ENCODE measurements around the gene MAP2K1. TPM values are rescaled to one million over a fixed set of nuclear protein-coding genes. Genes with fewer than 3 reads are reported as not detected.
"Not testable (repeated sequence)": the region's sequence is repeated elsewhere in the genome, so short reads cannot be mapped to it uniquely, and the experiment has no call there.

The MAP2K1 gene
- total RNA-seq, 1 donor from 2014 or later = 27.3 TPM

GRCh38 chr15:66461917-66462316 lies 75.2 kb downstream of the MAP2K1 start:
- Mint-ChIP-seq H3K4me1 (ENCODE audit: low read depth, unreplicated experiment) (peaks cover 7% of the 10 kb centered on the region), H3K4me3 (ENCODE audit: unreplicated experiment) (no peak overlapping the region), H3K27ac (ENCODE audit: unreplicated experiment) (no peak overlapping the region), H3K27me3 (ENCODE audit: unreplicated experiment) (peaks cover 2% of the 10 kb centered on the region), H3K9me3 (ENCODE audit: unreplicated experiment) (no peaks in the 10 kb centered on the region), H3K36me3 (ENCODE audit: unreplicated experiment) (peaks cover 10% of the 10 kb centered on the region)
- DNase-seq = no peak
- TF ChIP-seq CTCF (IDR thresholded peaks at IDR 0.05; ENCODE audit: partially characterized antibody, unreplicated experiment) = no peak

GRCh38 chr15:66462627-66463026 lies 75.9 kb downstream of the MAP2K1 start:
- no peak overlapping the region for H3K4me3 Mint-ChIP-seq (ENCODE audit: unreplicated experiment)
- H3K9me3 Mint-ChIP-seq (ENCODE audit: unreplicated experiment) = no peaks in the 10 kb centered on the region
- peaks cover 10% of the 10 kb centered on the region for H3K36me3 Mint-ChIP-seq (ENCODE audit: unreplicated experiment)
- peaks cover 2% of the 10 kb centered on the region for H3K27me3 Mint-ChIP-seq (ENCODE audit: unreplicated experiment)
- H3K27ac Mint-ChIP-seq (ENCODE audit: unreplicated experiment) = peak overlapping the region; percentile 70
- TF ChIP-seq CTCF (IDR thresholded peaks at IDR 0.05; ENCODE audit: partially characterized antibody, unreplicated experiment) = no peak
- H3K4me1 Mint-ChIP-seq (ENCODE audit: low read depth, unreplicated experiment) = peaks cover 7% of the 10 kb centered on the region
- no peak for DNase-seq

GRCh38 chr15:66465294-66465693 lies 78.6 kb downstream of the MAP2K1 start:
- not testable (repeated sequence) for H3K27me3 Mint-ChIP-seq (ENCODE audit: unreplicated experiment); H3K27ac Mint-ChIP-seq (ENCODE audit: unreplicated experiment); H3K36me3 Mint-ChIP-seq (ENCODE audit: unreplicated experiment)

GRCh38 chr15:66467162-66468040 lies 80.7 kb downstream of the MAP2K1 start:
- H3K4me3 Mint-ChIP-seq (ENCODE audit: unreplicated experiment) = not testable (repeated sequence)

More at GRCh38 chr15:66465294-66465693, 78.6 kb downstream of the MAP2K1 start:
- DNase-seq; H3K9me3 Mint-ChIP-seq (ENCODE audit: unreplicated experiment); H3K4me1 Mint-ChIP-seq (ENCODE audit: low read depth, unreplicated experiment); H3K4me3 Mint-ChIP-seq (ENCODE audit: unreplicated experiment): not testable (repeated sequence)

GRCh38 chr15:66470825-66471224 lies 84.1 kb downstream of the MAP2K1 start:
- H3K4me1 Mint-ChIP-seq (ENCODE audit: low read depth, unreplicated experiment); H3K36me3 Mint-ChIP-seq (ENCODE audit: unreplicated experiment); H3K27me3 Mint-ChIP-seq (ENCODE audit: unreplicated experiment); H3K27ac Mint-ChIP-seq (ENCODE audit: unreplicated experiment); H3K4me3 Mint-ChIP-seq (ENCODE audit: unreplicated experiment); DNase-seq; H3K9me3 Mint-ChIP-seq (ENCODE audit: unreplicated experiment): not testable (repeated sequence)

More at GRCh38 chr15:66467162-66468040, 80.7 kb downstream of the MAP2K1 start:
- DNase-seq; H3K36me3 Mint-ChIP-seq (ENCODE audit: unreplicated experiment); H3K9me3 Mint-ChIP-seq (ENCODE audit: unreplicated experiment); H3K4me1 Mint-ChIP-seq (ENCODE audit: low read depth, unreplicated experiment); H3K27ac Mint-ChIP-seq (ENCODE audit: unreplicated experiment); H3K27me3 Mint-ChIP-seq (ENCODE audit: unreplicated experiment): not testable (repeated sequence)

GRCh38 chr15:66472176-66472999 lies 85.7 kb downstream of the MAP2K1 start:
- Mint-ChIP-seq H3K27ac (ENCODE audit: unreplicated experiment) (no peak overlapping the region), H3K9me3 (ENCODE audit: unreplicated experiment) (no peaks in the 10 kb centered on the region), H3K4me1 (ENCODE audit: low read depth, unreplicated experiment) (peaks cover 3% of the 10 kb centered on the region), H3K27me3 (ENCODE audit: unreplicated experiment) (peaks cover 5% of the 10 kb centered on the region), H3K4me3 (ENCODE audit: unreplicated experiment) (no peak overlapping the region), H3K36me3 (ENCODE audit: unreplicated experiment) (no peaks in the 10 kb centered on the region)
- DNase-seq = no peak
- no peak for TF ChIP-seq CTCF (IDR thresholded peaks at IDR 0.05; ENCODE audit: partially characterized antibody, unreplicated experiment)
